H9 (cell line): ENCODE results near the gene DNAAF6. TPM values are rescaled to one million over a fixed set of nuclear protein-coding genes. Genes with fewer than 3 reads are reported as not detected.

ENCODE experiments used
- DNase-seq: peaks from one replicate; pipeline ENCODE4 v3.0.0-alpha.2; 2017
- H2AFZ ChIP-seq: one replicate; pipeline ENCODE4 v1.6.1; 2013; ENCODE audit warnings: mild to moderate bottlenecking, low read length, control low read depth, moderate library complexity
- H2AK5ac ChIP-seq: 2 replicates; pipeline ENCODE4 v1.6.1; 2013; ENCODE audit warnings: low read length, control low read depth, mixed read lengths; ENCODE audit not compliant: insufficient read length
- H2BK120ac ChIP-seq: one replicate; pipeline ENCODE4 v1.6.1; 2013; ENCODE audit warnings: low read depth, mild to moderate bottlenecking, low read length, control low read depth, inconsistent platforms; ENCODE audit not compliant: poor library complexity, severe bottlenecking
- H2BK12ac ChIP-seq: 2 replicates; pipeline ENCODE4 v1.6.1; 2013; ENCODE audit warnings: low read length, control low read depth, mixed read lengths, low read depth; ENCODE audit not compliant: insufficient read length
- H2BK15ac ChIP-seq: 2 replicates; pipeline ENCODE4 v1.6.1; 2013; ENCODE audit warnings: low read depth, low read length, control low read depth
- H2BK20ac ChIP-seq: one replicate; pipeline ENCODE4 v1.6.1; 2013; ENCODE audit warnings: low read depth, mild to moderate bottlenecking, low read length, control low read depth, inconsistent platforms; ENCODE audit not compliant: poor library complexity, severe bottlenecking
- H2BK5ac ChIP-seq: 2 replicates; pipeline ENCODE4 v1.6.1; 2013; ENCODE audit warnings: low read length, control low read depth, mixed read lengths; ENCODE audit not compliant: insufficient read length
- H3K14ac ChIP-seq: 2 replicates; pipeline ENCODE4 v1.6.1; 2013; ENCODE audit warnings: low read length, control low read depth; ENCODE audit not compliant: insufficient read depth
- H3K18ac ChIP-seq: 2 replicates; pipeline ENCODE4 v1.6.1; 2013; ENCODE audit warnings: low read depth, mild to moderate bottlenecking, mixed read lengths, low read length, control low read depth; ENCODE audit not compliant: insufficient read length
- H3K23ac ChIP-seq: 2 replicates; pipeline ENCODE4 v1.6.1; 2013; ENCODE audit warnings: low read length, control low read depth, mixed read lengths, low read depth; ENCODE audit not compliant: insufficient read length
- H3K23me2 ChIP-seq: 2 replicates; pipeline ENCODE4 v1.6.1; 2013; ENCODE audit warnings: low read depth, mild to moderate bottlenecking, mixed read lengths, low read length, control low read depth; ENCODE audit not compliant: insufficient read length, poor library complexity, severe bottlenecking
- H3K27ac ChIP-seq: 2 replicates; pipeline ENCODE4 v1.5.1; 2013; ENCODE audit warnings: low read length, control low read depth, mixed read lengths, low read depth; ENCODE audit not compliant: insufficient read length
- H3K27me3 ChIP-seq: 2 replicates; pipeline ENCODE4 v1.6.1; 2013; ENCODE audit warnings: low read length, control low read depth, inconsistent platforms; ENCODE audit not compliant: insufficient read depth
- H3K4ac ChIP-seq: 2 replicates; pipeline ENCODE4 v1.6.1; 2013; ENCODE audit warnings: low read depth, mild to moderate bottlenecking, control low read depth, inconsistent platforms, low read length, moderate library complexity
- H3K4me1 ChIP-seq: 2 replicates; pipeline ENCODE4 v1.6.1; 2013; ENCODE audit warnings: low read length, control low read depth, inconsistent platforms; ENCODE audit not compliant: insufficient read depth
- H3K4me2 ChIP-seq: 2 replicates; pipeline ENCODE4 v1.6.1; 2013; ENCODE audit warnings: low read length, control low read depth, mixed read lengths; ENCODE audit not compliant: insufficient read length, insufficient read depth
- H3K56ac ChIP-seq: 2 replicates; pipeline ENCODE4 v1.6.1; 2013; ENCODE audit warnings: low read depth, mild to moderate bottlenecking, mixed read lengths, low read length, control low read depth; ENCODE audit not compliant: insufficient read length
- H3K79me1 ChIP-seq: 2 replicates; pipeline ENCODE4 v1.6.1; 2013; ENCODE audit warnings: low read depth, mild to moderate bottlenecking, moderate library complexity, low read length, control low read depth, inconsistent platforms; ENCODE audit not compliant: insufficient read depth, poor library complexity, severe bottlenecking
- H3K79me2 ChIP-seq: 2 replicates; pipeline ENCODE4 v1.6.1; 2013; ENCODE audit warnings: low read length, control low read depth, inconsistent platforms; ENCODE audit not compliant: insufficient read depth
- H3K9ac ChIP-seq: 2 replicates; pipeline ENCODE4 v1.6.1; 2013; ENCODE audit warnings: low read length, control low read depth, mixed read lengths; ENCODE audit not compliant: insufficient read length; ENCODE audit errors: extremely low read depth
- H3K9me3 ChIP-seq: one replicate; pipeline ENCODE4 v1.6.1; 2013; ENCODE audit warnings: low read depth, low read length, inconsistent platforms; ENCODE audit not compliant: control insufficient read depth
- H3T11ph ChIP-seq: one replicate; pipeline ENCODE4 v1.6.1; 2013; ENCODE audit warnings: mild to moderate bottlenecking, low read length, control low read depth, inconsistent platforms
- H4K20me1 ChIP-seq: one replicate; pipeline ENCODE4 v1.6.1; 2013; ENCODE audit not compliant: control insufficient read depth, insufficient read length, insufficient read depth
- H4K5ac ChIP-seq: 2 replicates; pipeline ENCODE4 v1.6.1; 2013; ENCODE audit warnings: low read depth, mild to moderate bottlenecking, mixed read lengths, low read length, control low read depth; ENCODE audit not compliant: insufficient read length
- H4K8ac ChIP-seq: replicated peaks from 2 replicates; pipeline ENCODE4 v1.6.1; 2013; ENCODE audit warnings: low read length, control low read depth, mixed read lengths, low read depth; ENCODE audit not compliant: insufficient read length
- H4K91ac ChIP-seq: 2 replicates; pipeline ENCODE4 v1.6.1; 2013; ENCODE audit warnings: low read depth, mild to moderate bottlenecking, moderate library complexity, mixed read lengths, low read length, control low read depth; ENCODE audit not compliant: insufficient read length
- H3K27ac Mint-ChIP-seq, 3 experiments: 2 replicates in 2 of 3; 3 replicates in 1 of 3; pipeline ENCODE4 v1.8.0; 2020 to 2021; ENCODE audit warnings: mixed read lengths in 3 of 3, mild to moderate bottlenecking in 1 of 3, moderate library complexity in 1 of 3
- H3K27me3 Mint-ChIP-seq: 2 replicates; pipeline ENCODE4 v1.8.0; 2021; ENCODE audit warnings: low read depth, mild to moderate bottlenecking, moderate library complexity, mixed read lengths
- H3K36me3 Mint-ChIP-seq, 3 experiments: 2 replicates in 2 of 3; 3 replicates in 1 of 3; pipeline ENCODE4 v1.8.0; 2020 to 2021; ENCODE audit warnings: low read depth in 3 of 3, mixed read lengths in 3 of 3; ENCODE audit not compliant: insufficient read depth in 1 of 3
- H3K4me1 Mint-ChIP-seq, 2 experiments: 2 replicates each; pipeline ENCODE4 v1.8.0; 2020; ENCODE audit warnings: mixed read lengths in 2 of 2
- H3K4me3 Mint-ChIP-seq, 2 experiments: 2 replicates in 1 of 2; 3 replicates in 1 of 2; pipeline ENCODE4 v1.8.0; 2020 to 2021; ENCODE audit warnings: mild to moderate bottlenecking in 2 of 2, mixed read lengths in 2 of 2, moderate library complexity in 1 of 2
- H3K9me3 Mint-ChIP-seq, 2 experiments: 2 replicates in 1 of 2; 3 replicates in 1 of 2; pipeline ENCODE4 v1.8.0; 2020; ENCODE audit warnings: mild to moderate bottlenecking in 2 of 2, mixed read lengths in 2 of 2, moderate library complexity in 1 of 2
- CTCF ChIP-seq: fragments of 200-600 bp; sonication (generic); conservative IDR thresholded peaks from 3 replicates; pipeline ENCODE4 v1.8.0; 2021; ENCODE audit warnings: antibody characterized with exemption, mild to moderate bottlenecking
- WGBS: extraction: QIAGEN DNeasy Blood & Tissue Kit; methylation state at CpG from one replicate; pipeline ENCODE4 v1.1.7; 2013; ENCODE audit warnings: missing lambda C conversion rate, low lambda C conversion rate, mixed read lengths; ENCODE audit not compliant: insufficient read length; ENCODE audit errors: extremely low coverage; 5-methylcytosine and 5-hydroxymethylcytosine counted together
- total RNA-seq: library from RNA; stranded (reverse); gene quantifications from 2 replicates; pipeline ENCODE4 v1.2.1, GENCODE V29; 2021

DNAAF6 gene
- total RNA-seq, 1 experiment from 2014 or later: not detected

GRCh38 chrX:107207943-107208342 lies 1.5 kb downstream of the DNAAF6 start:
- Histone ChIP-seq H2BK15ac (no peak overlapping the region), H3K23ac (no peak overlapping the region), H4K20me1 (no peaks in the 10 kb centered on the region), H4K5ac (no peak overlapping the region), H3K14ac (no peak overlapping the region), H3K79me1 (no peaks in the 10 kb centered on the region), H3K4me2 (no peak overlapping the region), H2BK5ac (no peak overlapping the region), H3K4me1 (peaks cover 2% of the 10 kb centered on the region; the same call in 1 of the 2 replicates), H2AK5ac (no peak overlapping the region), H4K8ac (no peak overlapping the region), H2AFZ (no peak overlapping the region), H3K23me2 (no peaks in the 10 kb centered on the region), H2BK20ac (no peak overlapping the region), H3K79me2 (no peaks in the 10 kb centered on the region), H3K27me3 (no peaks in the 10 kb centered on the region; the same call in 1 of the 2 replicates), H3K4ac (no peak overlapping the region), H3K56ac (no peak overlapping the region), H2BK120ac (no peak overlapping the region), H3K9me3 (no peaks in the 10 kb centered on the region), H3K27ac (no peak overlapping the region), H2BK12ac (no peak overlapping the region), H4K91ac (no peak overlapping the region), H3K18ac (no peak overlapping the region), H3T11ph (no peak overlapping the region), H3K9ac (no peak overlapping the region)
- Mint-ChIP-seq H3K4me1 (peaks cover 6 to 16% of the 10 kb centered on the region in 2 experiments), H3K9me3 (peaks cover 0 to 21% of the 10 kb centered on the region in 2 experiments; a peak in 3 of 5 replicates), H3K36me3 (no peaks in the 10 kb centered on the region; a peak in 1 of 7 replicates), H3K27me3 (no peaks in the 10 kb centered on the region), H3K4me3 (no peak overlapping the region), H3K27ac (no peak overlapping the region)
- TF ChIP-seq CTCF: no peak
- no peak for DNase-seq
- 100% methylated on average over 1 of the region's 9 CpGs for WGBS
